ENCODE measurements around the gene ATP7B.

DNA sequence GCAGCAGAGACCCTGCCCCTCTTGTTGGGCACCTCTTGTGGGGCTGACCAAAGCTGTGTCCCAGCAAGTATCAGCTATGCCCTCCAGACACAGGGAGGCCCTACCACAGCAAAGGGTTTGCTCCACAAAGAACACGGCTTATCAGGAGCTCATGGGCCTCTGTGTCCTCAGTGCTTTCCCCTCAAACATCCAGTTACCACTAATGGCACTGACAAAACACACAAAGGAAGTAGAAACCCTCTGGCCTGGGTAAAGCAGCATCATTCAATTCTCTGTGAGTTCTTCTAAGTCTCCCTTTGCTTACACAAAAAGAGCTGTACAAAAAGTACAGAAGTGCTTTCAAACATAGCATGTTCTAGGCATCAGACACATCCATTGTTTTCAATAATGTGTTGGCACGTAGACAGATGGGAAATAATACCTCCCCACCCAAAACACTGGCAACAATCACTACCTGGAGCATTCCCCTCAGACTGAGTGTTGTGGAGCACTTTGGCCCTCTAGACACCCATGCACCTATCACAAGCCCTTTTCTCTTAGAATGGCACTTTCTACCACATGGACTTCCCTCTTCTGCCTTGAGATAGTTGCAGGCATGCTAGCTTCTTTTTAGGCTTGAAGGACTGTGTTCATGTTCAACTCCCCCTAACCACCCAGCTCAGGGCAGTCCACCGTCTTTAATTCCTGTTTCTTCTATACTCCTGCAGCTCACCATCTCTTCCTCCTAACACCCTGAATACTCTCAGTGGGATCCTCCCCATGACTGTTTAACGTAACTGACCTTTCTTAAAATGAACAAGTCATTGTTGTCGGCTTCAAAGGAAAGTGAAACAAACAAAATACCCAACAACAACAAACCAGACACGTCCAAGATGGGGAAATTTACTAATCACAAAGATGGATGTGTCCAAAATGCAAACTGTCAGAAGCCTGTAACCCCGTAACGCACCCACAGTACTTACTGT is 43.5 kb downstream of the ATP7B start:
- TF ChIP-seq POLR2AphosphoS5 (IDR thresholded peaks at IDR 0.05; ENCODE audit: low read depth, low read length) = no peak
- no peak for TF ChIP-seq POU2F2 (IDR thresholded peaks at IDR 0.05; ENCODE audit: low read depth, low read length)
- TF ChIP-seq POLR2A (IDR thresholded peaks at IDR 0.05; ENCODE audit: low read depth, low read length) = no peak
- no peak for TF ChIP-seq TAF1 (IDR thresholded peaks at IDR 0.05; ENCODE audit: low read depth, low read length)
